Activated T-cell treated with anti-CD3 and anti-CD28 coated beads for 24 hours (primary cell): ENCODE measurements around the gene RSU1.

ENCODE experiments used
- DNase-seq: peaks from one replicate; pipeline ENCODE4 v3.0.0-alpha.2; 2020; ENCODE audit warnings: low read depth

RSU1 gene

GRCh38 chr10:16822027-16822426 lies 4.8 kb upstream of the RSU1 start:
- DNase-seq: no peak

- DNase-seq: no peak
Observed at GRCh38 chr10:16820421-16820820, 3.2 kb upstream of the RSU1 start.

GRCh38 chr10:16820018-16820417 lies 2.8 kb upstream of the RSU1 start:
- DNase-seq: no peak

- no peak for DNase-seq
Observed at GRCh38 chr10:16819436-16819835, 2.2 kb upstream of the RSU1 start.

GRCh38 chr10:16819026-16819425 lies 1.8 kb upstream of the RSU1 start:
- no peak for DNase-seq

- DNase-seq: no peak
Observed at GRCh38 chr10:16816830-16817124, 447 bp downstream of the RSU1 start.

- no peak for DNase-seq
Observed at GRCh38 chr10:16816171-16816570, 1.1 kb downstream of the RSU1 start.

GRCh38 chr10:16814012-16814411 lies 3.2 kb downstream of the RSU1 start:
- DNase-seq: no peak

- DNase-seq: no peak
Observed at GRCh38 chr10:16812676-16813075, 4.5 kb downstream of the RSU1 start.

GRCh38 chr10:16811765-16812164 lies 5.5 kb downstream of the RSU1 start:
- DNase-seq: no peak

GRCh38 chr10:16811292-16811691 lies 5.9 kb downstream of the RSU1 start:
- DNase-seq: no peak

GRCh38 chr10:16809074-16809718 lies 8.0 kb downstream of the RSU1 start:
- peak; percentile 46 for DNase-seq

- DNase-seq: no peak
Observed at GRCh38 chr10:16804123-16804522, 13.1 kb downstream of the RSU1 start.

GRCh38 chr10:16803464-16803863 lies 13.8 kb downstream of the RSU1 start:
- DNase-seq: no peak

GRCh38 chr10:16799621-16800020 lies 17.6 kb downstream of the RSU1 start:
- DNase-seq: no peak

GRCh38 chr10:16798571-16798970 lies 18.7 kb downstream of the RSU1 start:
- no peak for DNase-seq

- DNase-seq: no peak
Observed at GRCh38 chr10:16795410-16796073, 21.7 kb downstream of the RSU1 start.

- no peak for DNase-seq
Observed at GRCh38 chr10:16794005-16794404, 23.2 kb downstream of the RSU1 start.

GRCh38 chr10:16792675-16793074 lies 24.5 kb downstream of the RSU1 start:
- DNase-seq: no peak

- no peak for DNase-seq
Observed at GRCh38 chr10:16789765-16790164, 27.5 kb downstream of the RSU1 start.

GRCh38 chr10:16789261-16789660 lies 28.0 kb downstream of the RSU1 start:
- DNase-seq: no peak

GRCh38 chr10:16788778-16789177 lies 28.4 kb downstream of the RSU1 start:
- no peak for DNase-seq

GRCh38 chr10:16788125-16788524 lies 29.1 kb downstream of the RSU1 start:
- DNase-seq: no peak

- peak; percentile 53 for DNase-seq
Observed at GRCh38 chr10:16787361-16787791, 29.8 kb downstream of the RSU1 start.
